Measurements from ENCODE around the gene ABHD8.
"Not testable (repeated sequence)": the region's sequence is repeated elsewhere in the genome, so short reads cannot be mapped to it uniquely, and the experiment has no call there.

ABHD8 gene

GRCh38 chr19:17300992-17301619 lies 2.1 kb downstream of the ABHD8 start:
- in situ Hi-C loops (cut with HindIII; ENCODE audit: low sequenced_read_pairs), result loop anchor here (25.0 kb wide), 1 partner anchor 139 kb away; no protein-coding TSS in a partner anchor
- TF ChIP-seq, protein P1, sequence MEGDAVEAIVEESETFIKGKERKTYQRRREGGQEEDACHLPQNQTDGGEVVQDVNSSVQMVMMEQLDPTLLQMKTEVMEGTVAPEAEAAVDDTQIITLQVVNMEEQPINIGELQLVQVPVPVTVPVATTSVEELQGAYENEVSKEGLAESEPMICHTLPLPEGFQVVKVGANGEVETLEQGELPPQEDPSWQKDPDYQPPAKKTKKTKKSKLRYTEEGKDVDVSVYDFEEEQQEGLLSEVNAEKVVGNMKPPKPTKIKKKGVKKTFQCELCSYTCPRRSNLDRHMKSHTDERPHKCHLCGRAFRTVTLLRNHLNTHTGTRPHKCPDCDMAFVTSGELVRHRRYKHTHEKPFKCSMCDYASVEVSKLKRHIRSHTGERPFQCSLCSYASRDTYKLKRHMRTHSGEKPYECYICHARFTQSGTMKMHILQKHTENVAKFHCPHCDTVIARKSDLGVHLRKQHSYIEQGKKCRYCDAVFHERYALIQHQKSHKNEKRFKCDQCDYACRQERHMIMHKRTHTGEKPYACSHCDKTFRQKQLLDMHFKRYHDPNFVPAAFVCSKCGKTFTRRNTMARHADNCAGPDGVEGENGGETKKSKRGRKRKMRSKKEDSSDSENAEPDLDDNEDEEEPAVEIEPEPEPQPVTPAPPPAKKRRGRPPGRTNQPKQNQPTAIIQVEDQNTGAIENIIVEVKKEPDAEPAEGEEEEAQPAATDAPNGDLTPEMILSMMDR (IDR thresholded peaks at IDR 0.05; ENCODE audit: low read depth, low read length, missing control alignments), result no peak
- H3K4me3 ChIP-seq (ENCODE audit: low read depth, low read length), result no peak overlapping the region
- no peak for DNase-seq (ENCODE audit: low read depth)

GRCh38 chr19:17296976-17297375 lies 6.2 kb downstream of the ABHD8 start:
- TF ChIP-seq, protein P1 (IDR thresholded peaks at IDR 0.05; ENCODE audit: low read depth, low read length, missing control alignments), result no peak
- DNase-seq (ENCODE audit: low read depth), result no peak
- in situ Hi-C loops (cut with HindIII; ENCODE audit: low sequenced_read_pairs), result no loop called here
- no peak overlapping the region for H3K4me3 ChIP-seq (ENCODE audit: low read depth, low read length)

GRCh38 chr19:17296273-17296672 lies 7.0 kb downstream of the ABHD8 start:
- DNase-seq (ENCODE audit: low read depth), result no peak
- TF ChIP-seq, protein P1 (IDR thresholded peaks at IDR 0.05; ENCODE audit: low read depth, low read length, missing control alignments), result no peak
- in situ Hi-C loops (cut with HindIII; ENCODE audit: low sequenced_read_pairs), result no loop called here
- H3K4me3 ChIP-seq (ENCODE audit: low read depth, low read length), result no peak overlapping the region

DNA sequence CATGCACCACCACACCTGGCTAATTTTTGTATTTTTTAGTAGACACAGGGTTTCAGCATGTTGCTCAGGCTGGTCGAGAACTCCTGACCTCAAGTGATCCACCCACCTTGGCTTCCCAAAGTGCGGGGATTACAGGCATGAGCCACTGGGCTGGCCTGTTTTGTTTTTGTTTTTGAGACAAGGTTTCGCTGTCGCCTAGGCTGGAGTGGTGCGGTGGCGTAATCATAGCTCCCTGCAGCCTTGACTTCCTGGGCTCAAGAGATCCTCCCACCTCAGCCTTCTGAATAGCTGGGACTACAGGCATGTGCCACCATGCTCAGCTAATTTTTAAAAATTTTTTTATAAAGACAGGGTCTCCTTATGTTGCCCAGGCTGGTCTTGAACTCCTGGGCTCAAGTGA lies 7.7 kb downstream of the ABHD8 start:
- in situ Hi-C loops (cut with HindIII; ENCODE audit: low sequenced_read_pairs); H3K4me3 ChIP-seq (ENCODE audit: low read depth, low read length); DNase-seq (ENCODE audit: low read depth): not testable (repeated sequence)

DNA sequence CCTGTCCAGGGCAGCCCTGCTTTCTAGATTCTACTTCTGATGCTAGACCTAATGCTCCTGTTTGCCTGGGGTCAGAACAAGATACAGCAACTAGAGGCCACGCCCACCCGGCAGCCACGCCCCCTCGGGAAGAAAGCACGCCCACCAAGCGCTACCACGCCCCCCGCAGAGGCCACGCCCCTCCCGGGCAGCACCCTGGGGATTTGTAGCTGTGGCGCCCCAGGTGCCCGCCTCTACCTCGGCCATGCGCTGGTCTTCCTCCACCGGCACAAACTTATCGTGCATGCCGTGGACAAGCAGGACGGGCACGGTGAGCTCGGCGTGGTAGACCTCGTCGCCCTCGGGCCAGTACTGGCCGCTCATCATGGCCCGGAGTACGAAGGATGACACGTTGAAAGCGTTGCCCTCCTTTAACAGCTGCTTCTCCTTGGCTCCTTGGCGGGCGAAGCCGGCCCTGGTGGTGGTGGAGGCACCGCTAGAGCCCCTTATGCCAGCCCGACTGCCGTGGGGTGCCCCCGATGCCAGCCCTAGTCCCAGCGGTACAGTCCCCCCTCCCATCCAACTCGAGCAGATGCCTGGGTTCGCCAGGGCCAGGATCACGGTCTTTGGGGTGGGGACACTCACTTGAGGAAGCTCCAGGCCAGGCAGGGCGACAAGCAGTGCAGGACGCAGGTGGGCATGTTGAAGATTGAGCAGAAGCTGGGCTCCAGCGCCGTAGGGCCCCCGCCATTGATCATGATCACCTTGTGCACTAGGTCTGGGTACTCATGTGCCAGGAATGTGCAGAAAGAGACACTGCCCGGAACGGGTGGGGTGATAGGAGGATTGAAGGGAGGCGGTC lies 9.0 kb downstream of the ABHD8 start:
- no peak overlapping the region for H3K4me3 ChIP-seq (ENCODE audit: low read depth, low read length)
- TF ChIP-seq, protein P1 (IDR thresholded peaks at IDR 0.05; ENCODE audit: low read depth, low read length, missing control alignments), result no peak
- in situ Hi-C loops (cut with HindIII; ENCODE audit: low sequenced_read_pairs), result no loop called here
- DNase-seq (ENCODE audit: low read depth), result no peak

DNA sequence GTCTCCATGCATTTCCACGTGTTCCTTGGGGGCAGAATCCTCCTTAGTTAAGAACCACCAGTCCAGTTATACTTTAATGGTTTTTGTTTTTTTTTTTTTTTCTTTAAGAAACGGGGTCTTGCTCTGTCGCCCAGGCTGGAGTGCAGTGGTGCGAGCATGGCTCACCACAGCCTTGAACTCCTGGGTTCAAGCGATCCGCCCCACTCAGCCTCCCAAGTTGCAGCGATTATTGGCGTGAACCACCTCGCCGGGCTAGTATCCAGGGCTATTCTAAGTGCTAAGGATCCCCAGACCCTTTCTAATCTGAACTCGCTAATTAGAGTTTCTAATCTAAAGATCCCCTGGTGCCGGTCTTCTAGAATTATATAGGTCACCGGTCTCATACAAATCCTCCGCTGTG lies 9.6 kb downstream of the ABHD8 start:
- DNase-seq (ENCODE audit: low read depth), result no peak
- no peak overlapping the region for H3K4me3 ChIP-seq (ENCODE audit: low read depth, low read length)
- TF ChIP-seq, protein P1 (IDR thresholded peaks at IDR 0.05; ENCODE audit: low read depth, low read length, missing control alignments), result no peak
- in situ Hi-C loops (cut with HindIII; ENCODE audit: low sequenced_read_pairs), result no loop called here
